ENCODE results near the gene BARX1. TPM values are rescaled to one million over a fixed set of nuclear protein-coding genes. Genes with fewer than 3 reads are reported as not detected.

Gene BARX1
- total and polyA plus RNA-seq, 10 of the 15 experiments (the other 5 are each of a cell fraction or from before 2014, with no cell fraction given) = not detected

- BruUV-seq (replicated peaks) = no TSS peak
Measured at GRCh38 chr9:93953496-93954433, 1.4 kb downstream of the BARX1 start.

More at GRCh38 chr9:93953496-93954433, 1.4 kb downstream of the BARX1 start:
- ChIA-PET CTCF (interaction anchor here (1.1 kb wide), 1 partner anchor 8 kb away, joined by 3 read pairs; no protein-coding TSS in a partner anchor), POLR2A (no interaction called here), SMC1A (ENCODE audit: uncharacterized antibody, unreplicated experiment) (no interaction called here), RAD21 (ENCODE audit: unreplicated experiment) (no interaction called here)
- H3K27ac ChIP-seq (ENCODE audit: control insufficient read depth, insufficient read depth) = no peak overlapping the region
- no peak overlapping the region for H3K4me2 ChIP-seq (ENCODE audit: control insufficient read depth, insufficient read depth)
- H4K20me1 ChIP-seq (ENCODE audit: control insufficient read depth, insufficient read depth) = no peaks in the 10 kb centered on the region
- WGBS (ENCODE audit: insufficient coverage, insufficient replicate concordance, low lambda C conversion rate, missing lambda C conversion rate) = 13% methylated on average over 47 of the region's 49 CpGs
- no peaks in the 10 kb centered on the region for H3K79me2 ChIP-seq (ENCODE audit: control insufficient read depth, insufficient read depth, low read length)
- no peaks in the 10 kb centered on the region for H3K4me1 ChIP-seq (ENCODE audit: control insufficient read depth, insufficient read depth, low read length)
- intact Hi-C loops (cut with micrococcal nuclease; ENCODE audit: unreplicated experiment) = no loop called here
- no peak overlapping the region for H2AFZ ChIP-seq (ENCODE audit: control insufficient read depth, low read depth, low read length)
- no peak for FAIRE-seq
- no peaks in the 10 kb centered on the region; the same call in 2 of the 3 replicates for H3K9me3 ChIP-seq (replicated peaks; ENCODE audit: control insufficient read depth, insufficient read depth, low read length)
- TF ChIP-seq POU2F2 (IDR thresholded peaks at IDR 0.05; ENCODE audit: borderline replicate concordance, low read depth, low read length) (no peak), FOS (IDR thresholded peaks at IDR 0.05; ENCODE audit: borderline replicate concordance, extremely low read depth, insufficient read length) (no peak), SUPT20H (IDR thresholded peaks at IDR 0.05; ENCODE audit: borderline replicate concordance, control insufficient read depth, low read depth, low read length) (no peak), MYB (IDR thresholded peaks at IDR 0.05; ENCODE audit: borderline replicate concordance, low read depth, low read length) (no peak), PAX8 (IDR thresholded peaks at IDR 0.05) (no peak), ZZZ3 (IDR thresholded peaks at IDR 0.05; ENCODE audit: control insufficient read depth, insufficient read length, low read depth) (no peak), SMAD5 (IDR thresholded peaks at IDR 0.05; ENCODE audit: low read depth) (no peak), ZBED1 (IDR thresholded peaks at IDR 0.05; ENCODE audit: borderline replicate concordance) (no peak), NFYA (IDR thresholded peaks at IDR 0.05; ENCODE audit: borderline replicate concordance, low read depth, low read length) (no peak), NR2F1 (conservative IDR thresholded peaks at IDR 0.05) (no peak), ETV6 (conservative IDR thresholded peaks at IDR 0.05 in 1 of 2, IDR thresholded peaks at IDR 0.05 in 1 of 2; ENCODE audit: borderline replicate concordance in 1 of 2, low read depth in 1 of 2) (no peak), STAT1 (conservative IDR thresholded peaks at IDR 0.05) (no peak), SREBF2 (IDR thresholded peaks at IDR 0.05; ENCODE audit: low read length) (no peak), RB1 (IDR thresholded peaks at IDR 0.05; ENCODE audit: borderline replicate concordance) (no peak), HSF1 (IDR thresholded peaks at IDR 0.05; ENCODE audit: low read depth, low read length) (no peak), EP300 (IDR thresholded peaks at IDR 0.05; ENCODE audit: borderline replicate concordance in 1 of 2, control insufficient read depth in 1 of 2, low read depth in 2 of 2, low read length in 2 of 2) (no peak), E2F4 (IDR thresholded peaks at IDR 0.05; ENCODE audit: low read depth, low read length) (no peak), SREBF1 (IDR thresholded peaks at IDR 0.05; ENCODE audit: low read length) (no peak)
- no peaks in the 10 kb centered on the region for H3K36me3 ChIP-seq (ENCODE audit: control insufficient read depth in 2 of 2, insufficient read depth in 2 of 2, low read length in 1 of 2)
- H3K4me3 ChIP-seq = no peak overlapping the region
- H3K9ac ChIP-seq (ENCODE audit: control insufficient read depth, insufficient read depth, low read length) = no peak overlapping the region
- ATAC-seq = no peak
- peaks cover 28 to 36% of the 10 kb centered on the region in 2 experiments for H3K27me3 ChIP-seq (replicated peaks in 1 of 2; ENCODE audit: control insufficient read depth in 2 of 2, insufficient read depth in 2 of 2, low read length in 1 of 2)
- no peak for DNase-seq (ENCODE audit: low read depth, low spot score)
- in situ Hi-C loops (cut with MboI) = no loop called here
